ENCODE results near the gene G6PD. TPM values are rescaled to one million over a fixed set of nuclear protein-coding genes. Genes with fewer than 3 reads are reported as not detected.

G6PD gene
- polyA plus RNA-seq, 2 of the 4 experiments (the other 2 are of a cell fraction) = 692 to 1,409 TPM

- no peaks in the 10 kb centered on the region for H3K9me3 ChIP-seq
- ChIA-PET CTCF (interaction anchor here (0.6 to 2.8 kb wide), 14 partner anchors 9 to 222 kb away, joined by 3 to 27 read pairs (median 4); partner anchors contain the start of gene SLC10A3), POLR2A (interaction anchor here (0.7 to 1.8 kb wide), 9 partner anchors 12 to 154 kb away, joined by 3 to 8 read pairs (median 4); partner anchors contain the start of genes IKBKG, RPL10, SLC10A3 and UBL4A)
- H3K4me3 ChIP-seq = no peak overlapping the region
- peaks cover 70% of the 10 kb centered on the region for H3K4me1 ChIP-seq
- TF ChIP-seq JUN (IDR thresholded peaks at IDR 0.05) (peak; percentile 62 to 85; a peak in 4 of 5 replicates), PBX3 (IDR thresholded peaks at IDR 0.05) (peak; percentile 83), GATA3 (IDR thresholded peaks at IDR 0.05; ENCODE audit: borderline replicate concordance) (peak; percentile 58), ZSCAN20 (CRISPR knock-in tag; IDR thresholded peaks at IDR 0.05) (no peak), FOSB (CRISPR knock-in tag; IDR thresholded peaks at IDR 0.05) (peak; percentile 78), POLR2A (IDR thresholded peaks at IDR 0.05; ENCODE audit: low read length) (peak; percentile 32), POLR2AphosphoS2 (conservative IDR thresholded peaks at IDR 0.05; ENCODE audit: low read length) (peak; percentile 95), RAD21 (conservative IDR thresholded peaks at IDR 0.05 in 1 of 2, IDR thresholded peaks at IDR 0.05 in 1 of 2) (peak; percentile 35 to 37; a peak in 4 of 5 replicates), RARB (CRISPR knock-in tag; IDR thresholded peaks at IDR 0.05) (no peak), MAX (IDR thresholded peaks at IDR 0.05) (peak; percentile 56; the same call in 1 of the 2 replicates), SMC3 (IDR thresholded peaks at IDR 0.05) (peak; percentile 28; the same call in 2 of the 3 replicates), FOXS1 (CRISPR knock-in tag; IDR thresholded peaks at IDR 0.05) (no peak), CTCF (IDR thresholded peaks at IDR 0.05) (peak; percentile 42), TP53 (CRISPR knock-in tag; IDR thresholded peaks at IDR 0.05) (peak; percentile 86), HOXA7 (CRISPR knock-in tag; IDR thresholded peaks at IDR 0.05) (peak; percentile 87), HDAC2 (IDR thresholded peaks at IDR 0.05) (no peak)
- H3K4me2 ChIP-seq = peak overlapping the region; percentile 49
- peak in 1 of 2 experiments; percentile 89 for DNase-seq (ENCODE audit: low read depth in 1 of 2, low spot score in 1 of 2)
- H3K27ac ChIP-seq = peak overlapping the region; percentile 72 to 93
- ATAC-seq = peak; percentile 62 to 64
- 1% methylated on average over 15 of the region's 15 CpGs for WGBS (ENCODE audit: missing lambda C conversion rate)
- peak; percentile 96 for FAIRE-seq
These were observed 19.6 kb downstream of the G6PD start for GRCh38 chrX:154526901-154527675.

GRCh38 chrX:154525606-154526490 lies 20.8 kb downstream of the G6PD start:
- FAIRE-seq = no peak
- 73% methylated on average over 14 of the region's 14 CpGs for WGBS (ENCODE audit: missing lambda C conversion rate)
- peak in 1 of 2 experiments; percentile 2; a peak in 1 of 6 replicates for ATAC-seq
- Histone ChIP-seq H3K27ac (peak overlapping the region; percentile 72 to 93), H3K4me2 (peak overlapping the region; percentile 49; the same call in 1 of the 3 replicates), H3K4me3 (no peak overlapping the region), H3K9me3 (no peaks in the 10 kb centered on the region), H3K4me1 (peaks cover 57% of the 10 kb centered on the region)
- DNase-seq (ENCODE audit: low read depth in 1 of 2, low spot score in 1 of 2) = peak in 1 of 2 experiments; percentile 57
- CTCF ChIA-PET = interaction anchor here (1.1 to 3.6 kb wide), 6 partner anchors 8 to 223 kb away, joined by 3 to 20 read pairs (median 9); partner anchors contain the start of gene SLC10A3
- POLR2A ChIA-PET = interaction anchor here (1.3 to 1.8 kb wide), 2 partner anchors 36 to 153 kb away, joined by 4 to 6 read pairs; partner anchors contain the start of gene SLC10A3
- TF ChIP-seq POLR2A (IDR thresholded peaks at IDR 0.05; ENCODE audit: low read length) (no peak; the same call in 1 of the 2 replicates), GATA3 (IDR thresholded peaks at IDR 0.05; ENCODE audit: borderline replicate concordance) (no peak), RNF2 (IDR thresholded peaks at IDR 0.05; ENCODE audit: borderline replicate concordance, low read depth) (no peak), TFCP2L1 (CRISPR knock-in tag; IDR thresholded peaks at IDR 0.05) (peak; percentile 34; the same call in 1 of the 2 replicates), CTCF (IDR thresholded peaks at IDR 0.05) (no peak), RARB (CRISPR knock-in tag; IDR thresholded peaks at IDR 0.05) (peak; percentile 91), FOSB (CRISPR knock-in tag; IDR thresholded peaks at IDR 0.05) (peak; percentile 88), EHF (CRISPR knock-in tag; IDR thresholded peaks at IDR 0.05) (no peak; the same call in 1 of the 2 replicates), MYC (IDR thresholded peaks at IDR 0.05; ENCODE audit: borderline replicate concordance, low read length) (no peak), CEBPB (IDR thresholded peaks at IDR 0.05) (peak; percentile 29 to 85; a peak in 3 of 4 replicates), POLR2AphosphoS2 (conservative IDR thresholded peaks at IDR 0.05; ENCODE audit: low read length) (0 out of 2 replicates have a peak, but pooled peaks have one; percentile 63), JUN (IDR thresholded peaks at IDR 0.05) (0 out of 5 replicates have a peak, but pooled peaks of 1 of the 2 experiments have one; percentile 15), SMC3 (IDR thresholded peaks at IDR 0.05) (no peak), CHD4 (IDR thresholded peaks at IDR 0.05; ENCODE audit: borderline replicate concordance) (no peak), USF2 (IDR thresholded peaks at IDR 0.05) (no peak), RCOR1 (IDR thresholded peaks at IDR 0.05; ENCODE audit: low read depth, low read length) (no peak), HOXB13 (CRISPR knock-in tag; IDR thresholded peaks at IDR 0.05; ENCODE audit: low read depth) (no peak)

All from A549 (cell line).